Progenitor cell of endocrine pancreas (in vitro differentiated cells): ENCODE measurements around the gene CRAMP1. TPM values are rescaled to one million over a fixed set of nuclear protein-coding genes. Genes with fewer than 3 reads are reported as not detected.
A peak's percentile ranks its signal among the peaks of the same experiment; 100 is the strongest.

Source experiments
- DNase-seq: peaks from one replicate; pipeline ENCODE4 v3.0.0; 2021; ENCODE audit warnings: low spot score; ENCODE audit not compliant: unreplicated experiment
- H3K27ac Mint-ChIP-seq: 2 replicates; pipeline ENCODE4 v1.8.0; 2021; ENCODE audit warnings: mild to moderate bottlenecking, moderate library complexity, mixed read lengths
- H3K27me3 Mint-ChIP-seq: 2 replicates; pipeline ENCODE4 v1.8.0; 2021; ENCODE audit warnings: mixed read lengths
- H3K36me3 Mint-ChIP-seq: 2 replicates; pipeline ENCODE4 v1.8.0; 2022; ENCODE audit warnings: mixed read lengths; ENCODE audit not compliant: insufficient read depth
- H3K4me1 Mint-ChIP-seq: 2 replicates; pipeline ENCODE4 v1.8.0; 2021; ENCODE audit warnings: low read depth, mixed read lengths
- H3K4me3 Mint-ChIP-seq: 2 replicates; pipeline ENCODE4 v1.8.0; 2021; ENCODE audit warnings: low read depth, mild to moderate bottlenecking, moderate library complexity, mixed read lengths
- H3K9me3 Mint-ChIP-seq: 2 replicates; pipeline ENCODE4 v1.8.0; 2021; ENCODE audit warnings: low read depth, mixed read lengths
- total RNA-seq: library from RNA; stranded (reverse); gene quantifications from 2 replicates; pipeline ENCODE4 v1.2.1, GENCODE V29; 2021
- TF ChIP-seq, protein P1 (sequence below): fragments of 200-600 bp; sonication (generic); IDR thresholded peaks from one replicate; pipeline ENCODE4 v1.5.0; 2021; ENCODE audit warnings: antibody characterized with exemption, mild to moderate bottlenecking; ENCODE audit not compliant: unreplicated experiment

CRAMP1 gene
- total RNA-seq, 1 donor from 2014 or later, result 58.3 TPM

GRCh38 chr16:1626776-1627175, 14.6 kb downstream of the CRAMP1 start:
- TF ChIP-seq, protein P1, sequence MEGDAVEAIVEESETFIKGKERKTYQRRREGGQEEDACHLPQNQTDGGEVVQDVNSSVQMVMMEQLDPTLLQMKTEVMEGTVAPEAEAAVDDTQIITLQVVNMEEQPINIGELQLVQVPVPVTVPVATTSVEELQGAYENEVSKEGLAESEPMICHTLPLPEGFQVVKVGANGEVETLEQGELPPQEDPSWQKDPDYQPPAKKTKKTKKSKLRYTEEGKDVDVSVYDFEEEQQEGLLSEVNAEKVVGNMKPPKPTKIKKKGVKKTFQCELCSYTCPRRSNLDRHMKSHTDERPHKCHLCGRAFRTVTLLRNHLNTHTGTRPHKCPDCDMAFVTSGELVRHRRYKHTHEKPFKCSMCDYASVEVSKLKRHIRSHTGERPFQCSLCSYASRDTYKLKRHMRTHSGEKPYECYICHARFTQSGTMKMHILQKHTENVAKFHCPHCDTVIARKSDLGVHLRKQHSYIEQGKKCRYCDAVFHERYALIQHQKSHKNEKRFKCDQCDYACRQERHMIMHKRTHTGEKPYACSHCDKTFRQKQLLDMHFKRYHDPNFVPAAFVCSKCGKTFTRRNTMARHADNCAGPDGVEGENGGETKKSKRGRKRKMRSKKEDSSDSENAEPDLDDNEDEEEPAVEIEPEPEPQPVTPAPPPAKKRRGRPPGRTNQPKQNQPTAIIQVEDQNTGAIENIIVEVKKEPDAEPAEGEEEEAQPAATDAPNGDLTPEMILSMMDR, result no peak
- peaks cover 10% of the 10 kb centered on the region for H3K36me3 Mint-ChIP-seq
- H3K4me3 Mint-ChIP-seq, result no peak overlapping the region
- no peak overlapping the region for H3K27ac Mint-ChIP-seq
- H3K27me3 Mint-ChIP-seq, result no peaks in the 10 kb centered on the region
- no peaks in the 10 kb centered on the region for H3K9me3 Mint-ChIP-seq
- DNase-seq, result no peak
- no peaks in the 10 kb centered on the region for H3K4me1 Mint-ChIP-seq

GRCh38 chr16:1630450-1631213, 18.5 kb downstream of the CRAMP1 start:
- Mint-ChIP-seq H3K4me3 (no peak overlapping the region), H3K9me3 (no peaks in the 10 kb centered on the region), H3K4me1 (no peaks in the 10 kb centered on the region), H3K27me3 (no peaks in the 10 kb centered on the region), H3K36me3 (peaks cover 17% of the 10 kb centered on the region), H3K27ac (no peak overlapping the region)
- DNase-seq, result no peak
- TF ChIP-seq, protein P1, result no peak

DNA sequence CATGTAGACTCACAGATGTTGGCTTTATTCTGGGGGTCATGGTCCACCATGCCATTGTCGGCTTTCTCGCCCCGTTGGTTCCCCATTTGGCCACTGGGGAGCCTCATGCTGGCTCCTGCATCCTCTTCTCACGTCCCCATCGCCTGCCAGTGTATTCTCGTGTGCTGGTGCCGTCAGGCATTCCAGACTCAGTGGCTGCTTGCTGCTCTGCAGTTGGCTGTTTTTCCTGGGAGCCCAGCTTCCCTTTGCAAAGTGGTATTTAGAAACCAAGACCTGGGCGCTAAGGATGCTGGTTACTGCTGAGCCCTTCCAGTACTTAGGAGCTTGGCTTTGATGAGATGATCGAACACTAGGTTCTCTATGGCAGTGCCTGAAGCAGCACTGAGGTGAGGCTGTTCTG, 19.1 kb downstream of the CRAMP1 start:
- no peaks in the 10 kb centered on the region for H3K4me1 Mint-ChIP-seq
- no peak overlapping the region for H3K4me3 Mint-ChIP-seq
- peak overlapping the region; percentile 33 for H3K27ac Mint-ChIP-seq
- no peaks in the 10 kb centered on the region for H3K27me3 Mint-ChIP-seq
- TF ChIP-seq, protein P1, result no peak
- DNase-seq, result no peak
- H3K36me3 Mint-ChIP-seq, result peaks cover 19% of the 10 kb centered on the region
- no peaks in the 10 kb centered on the region for H3K9me3 Mint-ChIP-seq

GRCh38 chr16:1631931-1632637, 19.9 kb downstream of the CRAMP1 start:
- peak overlapping the region; percentile 55 for H3K27ac Mint-ChIP-seq
- H3K4me3 Mint-ChIP-seq, result no peak overlapping the region
- no peaks in the 10 kb centered on the region for H3K4me1 Mint-ChIP-seq
- no peaks in the 10 kb centered on the region for H3K9me3 Mint-ChIP-seq
- peaks cover 14% of the 10 kb centered on the region for H3K36me3 Mint-ChIP-seq
- no peaks in the 10 kb centered on the region for H3K27me3 Mint-ChIP-seq
- no peak for DNase-seq
- TF ChIP-seq, protein P1, result no peak

DNA sequence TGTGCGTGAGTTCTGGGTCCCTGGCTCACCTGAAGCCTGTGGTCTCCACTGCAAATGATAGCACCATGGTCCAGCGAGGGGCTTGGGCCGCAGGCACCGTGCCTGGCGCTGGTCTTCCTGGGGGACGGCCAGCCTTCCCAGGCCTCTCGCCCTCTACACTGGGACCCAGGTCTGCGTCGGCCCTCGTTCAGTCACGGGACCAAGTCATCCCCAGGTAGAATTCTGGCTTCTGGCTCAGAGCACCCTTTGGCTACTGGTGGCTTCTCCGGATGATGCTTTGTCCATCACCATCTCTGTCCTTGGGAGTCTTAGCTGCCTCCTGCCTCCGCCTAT, 20.4 kb downstream of the CRAMP1 start:
- DNase-seq, result no peak
- H3K27me3 Mint-ChIP-seq, result no peaks in the 10 kb centered on the region

More for the DNA sequence above, 20.4 kb downstream of the CRAMP1 start:
- Mint-ChIP-seq H3K9me3 (no peaks in the 10 kb centered on the region), H3K36me3 (peaks cover 14% of the 10 kb centered on the region), H3K27ac (no peak overlapping the region), H3K4me1 (no peaks in the 10 kb centered on the region), H3K4me3 (no peak overlapping the region)
- TF ChIP-seq, protein P1, result no peak
